H1 (cell line): ENCODE results near the gene CPSF4L. TPM values are rescaled to one million over a fixed set of nuclear protein-coding genes. Genes with fewer than 3 reads are reported as not detected.

Experiments used
- CTCF ChIA-PET: fragments of 300-600 bp; sonication (Branson Sonifier 250); formaldehyde crosslinking; loops from one replicate; lab custom pipeline; 2021; ENCODE audit not compliant: partially characterized antibody; lab: Charles Lee
- POLR2A ChIA-PET: fragments of 300-600 bp; sonication (Branson Sonifier 250); formaldehyde crosslinking; loops from one replicate; lab custom pipeline; 2021; ENCODE audit warnings: inconsistent platforms; ENCODE audit not compliant: partially characterized antibody; lab: Charles Lee
- DNase-seq, 2 experiments: peaks; one replicate each; pipeline versions ENCODE4 v3.0.0 to v3.0.0-alpha.2; 2010 to 2022; ENCODE audit warnings: low spot score in 2 of 2, low read depth in 1 of 2, mixed read lengths in 1 of 2
- FAIRE-seq: peaks from 2 replicates; lab custom pipeline; 2011; peaks lifted over from hg19 to GRCh38; lab: Jason Lieb, UNC
- H2AFZ ChIP-seq: 2 replicates; pipeline ENCODE4 v1.8.1; 2012; ENCODE audit warnings: low read length, inconsistent platforms
- H2AK5ac ChIP-seq: 2 replicates; pipeline ENCODE4 v1.6.1; 2013; ENCODE audit warnings: low read depth, low read length
- H2BK120ac ChIP-seq: replicated peaks from 2 replicates; pipeline ENCODE3; 2013; ENCODE audit warnings: low read depth, low read length, inconsistent platforms
- H2BK12ac ChIP-seq: 2 replicates; pipeline ENCODE4 v1.6.1; 2013; ENCODE audit warnings: low read depth, low read length
- H2BK15ac ChIP-seq: 2 replicates; pipeline ENCODE4 v1.6.1; 2013; ENCODE audit warnings: low read length
- H2BK20ac ChIP-seq: 2 replicates; pipeline ENCODE4 v1.6.1; 2013; ENCODE audit warnings: low read length
- H2BK5ac ChIP-seq: 2 replicates; pipeline ENCODE4 v1.6.1; 2013; ENCODE audit warnings: low read depth, low read length
- H3K14ac ChIP-seq: 2 replicates; pipeline ENCODE4 v1.6.1; 2013; ENCODE audit warnings: inconsistent platforms; ENCODE audit not compliant: insufficient read length
- H3K18ac ChIP-seq: 2 replicates; pipeline ENCODE4 v1.6.1; 2013; ENCODE audit warnings: low read length; ENCODE audit errors: extremely low read depth
- H3K23ac ChIP-seq: 2 replicates; pipeline ENCODE4 v1.6.1; 2013; ENCODE audit warnings: inconsistent platforms; ENCODE audit not compliant: insufficient read length
- H3K23me2 ChIP-seq: 2 replicates; pipeline ENCODE4 v1.6.1; 2013; ENCODE audit warnings: low read depth, low read length
- H3K27ac ChIP-seq: 2 replicates; pipeline ENCODE4 v1.6.1; 2011; ENCODE audit warnings: low read depth, low read length, inconsistent platforms
- H3K27me3 ChIP-seq, 4 experiments: replicated peaks in 1 of 4; 1 replicate in 1 of 4; 2 replicates in 3 of 4; pipeline versions ENCODE4 v1.6.1 to v1.8.1; 2011 to 2013; ENCODE audit warnings: low read length in 3 of 4, mild to moderate bottlenecking in 3 of 4, inconsistent platforms in 2 of 4, mixed read lengths in 2 of 4, moderate library complexity in 1 of 4; ENCODE audit not compliant: control insufficient read depth in 3 of 4, insufficient read depth in 3 of 4; ENCODE audit errors: extremely low read depth in 1 of 4
- H3K36me3 ChIP-seq, 4 experiments: 2 replicates each; pipeline versions ENCODE4 v1.6.1 to v1.8.1; 2011 to 2013; ENCODE audit warnings: mild to moderate bottlenecking in 4 of 4, low read length in 3 of 4, moderate library complexity in 2 of 4, control low read depth in 1 of 4, inconsistent platforms in 1 of 4; ENCODE audit not compliant: insufficient read depth in 4 of 4, control insufficient read depth in 2 of 4
- H3K4ac ChIP-seq: replicated peaks from 2 replicates; pipeline ENCODE3; 2013; ENCODE audit warnings: low read length, low read depth, mixed read lengths, inconsistent platforms; ENCODE audit not compliant: insufficient read length
- H3K4me1 ChIP-seq, 4 experiments: replicated peaks in 1 of 4; 1 replicate in 1 of 4; 2 replicates in 3 of 4; pipeline versions ENCODE4 v1.6.1 to v1.8.1; 2011 to 2013; ENCODE audit warnings: low read length in 3 of 4, inconsistent platforms in 2 of 4, mixed read lengths in 1 of 4; ENCODE audit not compliant: insufficient read depth in 4 of 4, control insufficient read depth in 3 of 4
- H3K4me2 ChIP-seq, 2 experiments: 2 replicates each; pipeline versions ENCODE4 v1.6.1 to v1.8.1; 2011 to 2013; ENCODE audit warnings: low read depth in 2 of 2, low read length in 2 of 2, control low read depth in 1 of 2, inconsistent platforms in 1 of 2, mild to moderate bottlenecking in 1 of 2; ENCODE audit not compliant: insufficient read depth in 1 of 2
- H3K4me3 ChIP-seq, 4 experiments: fragments of 200-600, 300-600 bp in 1 of 4; sonication (generic), shearing (Covaris generic), sonication (Bioruptor Twin) in 1 of 4; 2 replicates each; pipeline versions ENCODE4 v1.5.1 to v1.8.1; 2011 to 2016; ENCODE audit warnings: low read length in 4 of 4, low read depth in 3 of 4, control low read depth in 2 of 4, inconsistent platforms in 2 of 4, mild to moderate bottlenecking in 2 of 4, mixed read lengths in 1 of 4, moderate library complexity in 1 of 4; ENCODE audit not compliant: insufficient read depth in 2 of 4; ENCODE audit errors: extremely low read depth in 1 of 4
- H3K56ac ChIP-seq: replicated peaks from 2 replicates; pipeline ENCODE3; 2013; ENCODE audit warnings: low read depth, mild to moderate bottlenecking, mixed read lengths, low read length, inconsistent platforms; ENCODE audit not compliant: insufficient read length
- H3K79me1 ChIP-seq: 2 replicates; pipeline ENCODE4 v1.6.1; 2013; ENCODE audit warnings: low read depth, low read length, control low read depth
- H3K79me2 ChIP-seq, 2 experiments: 2 replicates each; pipeline versions ENCODE4 v1.6.1 to v1.8.1; 2012 to 2013; ENCODE audit warnings: low read length in 2 of 2, mild to moderate bottlenecking in 2 of 2, inconsistent platforms in 1 of 2; ENCODE audit not compliant: insufficient read depth in 2 of 2, control insufficient read depth in 1 of 2
- H3K9ac ChIP-seq, 4 experiments: replicated peaks in 1 of 4; 1 replicate in 1 of 4; 2 replicates in 3 of 4; pipeline versions ENCODE4 v1.6.1 to v1.8.1; 2011 to 2013; ENCODE audit warnings: low read depth in 3 of 4, low read length in 3 of 4, control low read depth in 2 of 4, mild to moderate bottlenecking in 2 of 4, moderate library complexity in 2 of 4, inconsistent platforms in 1 of 4; ENCODE audit errors: extremely low read depth in 1 of 4
- H3K9me3 ChIP-seq, 2 experiments: 2 replicates each; pipeline versions ENCODE4 v1.6.1 to v1.8.1; 2012 to 2013; ENCODE audit warnings: mild to moderate bottlenecking in 2 of 2, moderate library complexity in 2 of 2, control low read depth in 1 of 2, inconsistent platforms in 1 of 2, low read depth in 1 of 2, low read length in 1 of 2, mixed read lengths in 1 of 2; ENCODE audit not compliant: insufficient read depth in 2 of 2
- H4K20me1 ChIP-seq, 2 experiments: replicated peaks in 1 of 2; 2 replicates each; pipeline versions ENCODE3 to v1.8.1; 2011 to 2013; ENCODE audit warnings: inconsistent platforms in 2 of 2, low read length in 2 of 2, mild to moderate bottlenecking in 1 of 2; ENCODE audit not compliant: insufficient read depth in 2 of 2, control insufficient read depth in 1 of 2
- H4K5ac ChIP-seq: 2 replicates; pipeline ENCODE4 v1.6.1; 2013; ENCODE audit warnings: low read length, low read depth, mixed read lengths, inconsistent platforms; ENCODE audit not compliant: insufficient read length
- H4K8ac ChIP-seq: 2 replicates; pipeline ENCODE4 v1.8.0; 2013; ENCODE audit warnings: mild to moderate bottlenecking, moderate library complexity, low read length, inconsistent platforms; ENCODE audit not compliant: insufficient read depth; ENCODE audit errors: extremely low read depth
- H4K91ac ChIP-seq: replicated peaks from 2 replicates; pipeline ENCODE3; 2013; ENCODE audit warnings: low read length, mixed read lengths, inconsistent platforms; ENCODE audit not compliant: insufficient read length
- WGBS, 2 experiments: shearing (Covaris generic) in 1 of 2; methylation state at CpG; one replicate each; pipeline versions ENCODE4 v1.1.6 to v1.1.7; 2013 to 2015; ENCODE audit warnings: low lambda C conversion rate in 2 of 2, mixed read lengths in 2 of 2, inconsistent platforms in 1 of 2, low coverage in 1 of 2, missing lambda C conversion rate in 1 of 2; ENCODE audit not compliant: insufficient replicate concordance in 2 of 2, insufficient coverage in 1 of 2, insufficient read length in 1 of 2; ENCODE audit errors: extremely low coverage in 1 of 2, missing lambda C conversion rate in 1 of 2; 5-methylcytosine and 5-hydroxymethylcytosine counted together
- polyA plus RNA-seq, 7 experiments: library from polyadenylated mRNA; depleted of rRNA in 3 of 7; stranded (reverse) in 5 of 7; unstranded in 2 of 7; fragments of >200 nt in 5 of 7; fragments of 200-250 nt in 2 of 7; gene quantifications; 1 replicate in 5 of 7; 2 replicates in 1 of 7; 4 replicates in 1 of 7; pipeline versions ENCODE4 v1.2.1 to v1.2.3, GENCODE V29; 2011 to 2013; ENCODE audit warnings: missing spikeins in 2 of 7, mixed read lengths in 2 of 7
- total RNA-seq: library from RNA; stranded (reverse); fragmentation: NEBNext Ultra II Directional; extraction: Animal tissue kit (Norgen Biotek cat#: 25700); gene quantifications from 2 replicates; pipeline ENCODE4 v1.2.1, GENCODE V29; 2021
- TF ChIP-seq, protein P1 (sequence below): IDR thresholded peaks from 2 replicates; pipeline ENCODE4 v1.6.1; 2011; ENCODE audit warnings: low read length, improper control_type of control experiment

Gene CPSF4L
- total and polyA plus RNA-seq, 2 of the 8 experiments (the other 6 are each of a cell fraction or from before 2014, with no cell fraction given): not detected

GRCh38 chr17:73208139-73208827 is 53.4 kb downstream of the CPSF4L start:
- H3K36me3 ChIP-seq: peaks cover 16 to 62% (median 45%) of the 10 kb centered on the region in 4 experiments; a peak in 7 of 8 replicates
- H2AK5ac ChIP-seq: no peak overlapping the region
- no peaks in the 10 kb centered on the region for H3K27me3 ChIP-seq
- POLR2A ChIA-PET: interaction anchor here (1.3 to 2.2 kb wide), 3 partner anchors 7 to 24 kb away, joined by 3 to 9 read pairs (median 8); a partner anchor contains a TSS
- no peak overlapping the region for H2AFZ ChIP-seq
- no peak overlapping the region for H2BK120ac ChIP-seq
- H4K91ac ChIP-seq: no peak overlapping the region
- no peak overlapping the region for H3K4ac ChIP-seq
- no peaks in the 10 kb centered on the region for H3K9me3 ChIP-seq
- no peak overlapping the region for H2BK20ac ChIP-seq
- no peaks in the 10 kb centered on the region for H3K79me1 ChIP-seq
- no peak overlapping the region for H3K18ac ChIP-seq
- no peak overlapping the region for H3K27ac ChIP-seq
- H3K23ac ChIP-seq: no peak overlapping the region
- no peak overlapping the region for H3K56ac ChIP-seq
- H3K14ac ChIP-seq: no peak overlapping the region
- DNase-seq (no peak), FAIRE-seq (no peak)
- H4K8ac ChIP-seq: no peak overlapping the region
- WGBS, 2 experiments: 97% methylated on average over 16 of the region's 16 CpGs; no CpG with 5 or more reads in 1 of the 2 experiments
- H3K4me2 ChIP-seq: no peak overlapping the region
- CTCF ChIA-PET: interaction anchor here (1.1 to 2.7 kb wide), 5 partner anchors 8 to 162 kb away, joined by 3 to 19 read pairs (median 9); partner anchors contain the start of gene COG1
- H2BK5ac ChIP-seq: no peak overlapping the region
- no peak overlapping the region for H2BK12ac ChIP-seq
- H3K4me3 ChIP-seq: no peak overlapping the region
- H3K79me2 ChIP-seq: peaks cover 0 to 9% of the 10 kb centered on the region in 2 experiments; a peak in 2 of 4 replicates
- peaks cover 2 to 6% of the 10 kb centered on the region in 2 experiments for H4K20me1 ChIP-seq
- H3K9ac ChIP-seq: no peak overlapping the region
- H4K5ac ChIP-seq: no peak overlapping the region
- H3K4me1 ChIP-seq: no peaks in the 10 kb centered on the region
- no peaks in the 10 kb centered on the region for H3K23me2 ChIP-seq
- TF ChIP-seq, protein P1, sequence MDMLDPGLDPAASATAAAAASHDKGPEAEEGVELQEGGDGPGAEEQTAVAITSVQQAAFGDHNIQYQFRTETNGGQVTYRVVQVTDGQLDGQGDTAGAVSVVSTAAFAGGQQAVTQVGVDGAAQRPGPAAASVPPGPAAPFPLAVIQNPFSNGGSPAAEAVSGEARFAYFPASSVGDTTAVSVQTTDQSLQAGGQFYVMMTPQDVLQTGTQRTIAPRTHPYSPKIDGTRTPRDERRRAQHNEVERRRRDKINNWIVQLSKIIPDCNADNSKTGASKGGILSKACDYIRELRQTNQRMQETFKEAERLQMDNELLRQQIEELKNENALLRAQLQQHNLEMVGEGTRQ: no peak
- H2BK15ac ChIP-seq: no peak overlapping the region
